ENCODE measurements around the gene EAF1. TPM values are rescaled to one million over a fixed set of nuclear protein-coding genes. Genes with fewer than 3 reads are reported as not detected.
"Not testable (repeated sequence)": the region's sequence is repeated elsewhere in the genome, so short reads cannot be mapped to it uniquely, and the experiment has no call there.

The EAF1 gene
- total RNA-seq, 4 donors from 2014 or later, result 18.3 to 35.5 (median 28.2) TPM

- WGBS, 2 donors, result 45 to 55% methylated on average over 6 of the region's 6 CpGs
- DNase-seq (ENCODE audit: low spot score in 2 of 2), result peak; percentile 65 to 92
These were observed 36.9 kb upstream of the EAF1 start for GRCh38 chr3:15390460-15390859.

GRCh38 chr3:15391007-15391406 lies 36.4 kb upstream of the EAF1 start:
- H3K4me3 ChIP-seq (ENCODE audit: low read depth, poor library complexity, severe bottlenecking), result no peak overlapping the region
- intact Hi-C loops (cut with DNase I; ENCODE audit: low total_unique reads), result no loop called here
- no peak for TF ChIP-seq CTCF (IDR thresholded peaks at IDR 0.05)
- TF ChIP-seq POLR2A (IDR thresholded peaks at IDR 0.05), result no peak
- WGBS, 2 donors, result 54 to 70% methylated on average over 5 of the region's 5 CpGs
- peak in 1 of 2 donors; percentile 22 for DNase-seq (ENCODE audit: low spot score in 2 of 2)

More at GRCh38 chr3:15390460-15390859, 36.9 kb upstream of the EAF1 start:
- TF ChIP-seq CTCF (IDR thresholded peaks at IDR 0.05), result no peak
- TF ChIP-seq POLR2A (IDR thresholded peaks at IDR 0.05), result no peak
- no peak overlapping the region for H3K4me3 ChIP-seq (ENCODE audit: low read depth, poor library complexity, severe bottlenecking)
- intact Hi-C loops (cut with DNase I; ENCODE audit: low total_unique reads), result no loop called here

GRCh38 chr3:15393252-15393651 lies 34.1 kb upstream of the EAF1 start:
- H3K4me3 ChIP-seq (ENCODE audit: low read depth, poor library complexity, severe bottlenecking); intact Hi-C loops (cut with DNase I; ENCODE audit: low total_unique reads); DNase-seq (ENCODE audit: low spot score in 2 of 2): not testable (repeated sequence)
- 87% methylated on average over 2 of the region's 2 CpGs for WGBS, 2 donors

GRCh38 chr3:15398731-15399133 lies 28.7 kb upstream of the EAF1 start:
- 93 to 94% methylated on average over 3 of the region's 3 CpGs for WGBS, 2 donors
- DNase-seq (ENCODE audit: low spot score in 2 of 2); H3K4me3 ChIP-seq (ENCODE audit: low read depth, poor library complexity, severe bottlenecking); intact Hi-C loops (cut with DNase I; ENCODE audit: low total_unique reads): not testable (repeated sequence)

- intact Hi-C loops (cut with DNase I; ENCODE audit: low total_unique reads), result loop anchor here (10.0 kb wide), 1 partner anchor 195 kb away; the partner anchor contains the start of gene CAPN7
- DNase-seq (ENCODE audit: low spot score in 2 of 2), result no peak
- 69 to 86% methylated on average over 5 of the region's 5 CpGs for WGBS, 2 donors
- no peak overlapping the region for H3K4me3 ChIP-seq (ENCODE audit: low read depth, poor library complexity, severe bottlenecking)
- TF ChIP-seq POLR2A (IDR thresholded peaks at IDR 0.05) (no peak), CTCF (IDR thresholded peaks at IDR 0.05) (no peak)
These were observed 27.4 kb upstream of the EAF1 start for GRCh38 chr3:15399970-15400369.

- 90 to 91% methylated on average over 4 of the region's 4 CpGs for WGBS, 2 donors
- H3K4me3 ChIP-seq (ENCODE audit: low read depth, poor library complexity, severe bottlenecking), result no peak overlapping the region
- TF ChIP-seq CTCF (IDR thresholded peaks at IDR 0.05) (no peak), POLR2A (IDR thresholded peaks at IDR 0.05) (no peak)
- intact Hi-C loops (cut with DNase I; ENCODE audit: low total_unique reads), result loop anchor here (10.0 kb wide), 1 partner anchor 197 kb away; the partner anchor contains the start of gene CAPN7
- no peak for DNase-seq (ENCODE audit: low spot score in 2 of 2)
These were observed 25.5 kb upstream of the EAF1 start for GRCh38 chr3:15401936-15402335.

GRCh38 chr3:15403495-15403894 lies 23.9 kb upstream of the EAF1 start:
- intact Hi-C loops (cut with DNase I; ENCODE audit: low total_unique reads), result loop anchor here (10.0 kb wide), 1 partner anchor 199 kb away; the partner anchor contains the start of gene CAPN7
- 72 to 81% methylated on average over 3 of the region's 3 CpGs for WGBS, 2 donors
- TF ChIP-seq CTCF (IDR thresholded peaks at IDR 0.05) (no peak), POLR2A (IDR thresholded peaks at IDR 0.05) (no peak)
- H3K4me3 ChIP-seq (ENCODE audit: low read depth, poor library complexity, severe bottlenecking), result no peak overlapping the region
- DNase-seq (ENCODE audit: low spot score in 2 of 2), result no peak

Measured in lower leg skin (tissue), 4 donors.